SU-DHL-6 (cell line): Measurements from ENCODE around the gene ALG2.
A peak's percentile ranks its signal among the peaks of the same experiment; 100 is the strongest.
"Not testable (repeated sequence)": the region's sequence is repeated elsewhere in the genome, so short reads cannot be mapped to it uniquely, and the experiment has no call there.

ENCODE experiments used
- H2AFZ ChIP-seq: fragments of 200-600 bp; sonication (generic); 2 replicates; pipeline ENCODE4 v1.6.1; 2014; ENCODE audit warnings: low read depth, mild to moderate bottlenecking, moderate library complexity, mixed read lengths, antibody characterized with exemption, low read length; ENCODE audit not compliant: severe bottlenecking
- H3F3A ChIP-seq: fragments of 200-600 bp; shearing (Covaris generic); 2 replicates; pipeline ENCODE4 v1.6.0; 2016; ENCODE audit warnings: antibody characterized with exemption, mild to moderate bottlenecking; ENCODE audit not compliant: insufficient read depth
- H3K27ac ChIP-seq: fragments of 200-600 bp; sonication (generic); 2 replicates; pipeline ENCODE4 v1.5.1; 2016; ENCODE audit warnings: low read depth, mild to moderate bottlenecking, low read length, moderate library complexity, mixed read lengths
- H3K27me3 ChIP-seq: fragments of 200-600 bp; sonication (generic), shearing (Covaris generic); 2 replicates; pipeline ENCODE4 v1.6.0; 2014; ENCODE audit warnings: mild to moderate bottlenecking, low read length
- H3K36me3 ChIP-seq: fragments of 200-600 bp; sonication (generic); 2 replicates; pipeline ENCODE4 v1.6.1; 2014; ENCODE audit warnings: mild to moderate bottlenecking, low read length, mixed read lengths
- H3K4me2 ChIP-seq: fragments of 300-600, 200-600 bp; shearing (Covaris generic), sonication (generic); 2 replicates; pipeline ENCODE4 v1.6.0; 2014; ENCODE audit warnings: low read length, low read depth, mild to moderate bottlenecking; ENCODE audit not compliant: poor library complexity, severe bottlenecking
- H3K4me3 ChIP-seq: fragments of 200-600 bp; sonication (generic); 2 replicates; pipeline ENCODE4 v1.5.1; 2014; ENCODE audit warnings: antibody characterized with exemption, low read length, mild to moderate bottlenecking, mixed read lengths; ENCODE audit not compliant: insufficient read depth, poor library complexity, severe bottlenecking
- H3K79me2 ChIP-seq: fragments of 200-600 bp; sonication (generic); 2 replicates; pipeline ENCODE4 v1.6.1; 2014; ENCODE audit warnings: mild to moderate bottlenecking, low read length, moderate library complexity; ENCODE audit not compliant: insufficient read depth
- H3K9ac ChIP-seq: fragments of 200-600 bp; sonication (generic); 2 replicates; pipeline ENCODE4 v1.7.0; 2014; ENCODE audit warnings: mild to moderate bottlenecking, low read length
- H3K9me2 ChIP-seq: fragments of 200-600 bp; sonication (generic); replicated peaks from 2 replicates; pipeline ENCODE4 v1.6.1; 2014; ENCODE audit warnings: low read length; ENCODE audit not compliant: insufficient read depth
- H3K9me3 ChIP-seq: fragments of 200-600 bp; sonication (generic); 2 replicates; pipeline ENCODE4 v1.6.1; 2014; ENCODE audit warnings: low read length, mixed read lengths; ENCODE audit not compliant: insufficient read depth
- H4K20me1 ChIP-seq: fragments of 200-600 bp; sonication (generic); 2 replicates; pipeline ENCODE4 v1.6.1; 2014; ENCODE audit warnings: low read depth, mild to moderate bottlenecking, antibody characterized with exemption, low read length, moderate library complexity, mixed read lengths
- EZH2phosphoT487 ChIP-seq: fragments of 200-600 bp; sonication (generic), shearing (Covaris generic); conservative IDR thresholded peaks from 2 replicates; pipeline ENCODE4 v1.6.1; 2018; ENCODE audit warnings: mild to moderate bottlenecking, antibody characterized with exemption, low read length, moderate library complexity, mixed read lengths
- TF ChIP-seq, protein P1 (sequence below): fragments of 200-600 bp; sonication (generic); IDR thresholded peaks from one replicate; pipeline ENCODE4 v1.5.1; 2017; ENCODE audit warnings: antibody characterized with exemption, mild to moderate bottlenecking, low read length, moderate library complexity; ENCODE audit not compliant: insufficient read depth, poor library complexity, severe bottlenecking

ALG2 gene

DNA sequence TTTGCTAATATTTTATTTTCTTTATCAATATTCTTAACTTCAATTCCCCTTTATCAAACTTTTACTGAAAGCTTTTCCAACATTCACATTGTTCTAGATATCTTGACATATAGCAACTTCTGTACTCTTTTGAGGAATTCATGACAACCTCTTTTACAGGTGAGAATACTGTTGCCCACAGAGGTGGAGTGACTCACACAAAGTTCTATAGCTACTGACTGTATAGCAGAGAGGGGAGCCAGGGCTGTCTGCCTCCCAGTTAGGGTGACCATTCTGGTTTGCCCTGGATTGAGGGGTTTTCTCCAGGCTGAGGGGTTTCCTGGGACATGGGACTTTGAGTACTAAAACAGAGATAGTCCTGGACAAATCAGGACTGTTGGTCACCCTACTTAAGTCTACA is 16.6 kb upstream of the ALG2 start:
- H3K9ac ChIP-seq, result no peak overlapping the region
- peak overlapping the region; percentile 99 for H3K27ac ChIP-seq
- peaks cover 14% of the 10 kb centered on the region; the same call in 1 of the 2 replicates for H3K9me3 ChIP-seq
- H3K4me3 ChIP-seq, result no peak overlapping the region
- H3K9me2 ChIP-seq, result no peaks in the 10 kb centered on the region
- H3K4me2 ChIP-seq, result no peak overlapping the region
- TF ChIP-seq, protein P1, sequence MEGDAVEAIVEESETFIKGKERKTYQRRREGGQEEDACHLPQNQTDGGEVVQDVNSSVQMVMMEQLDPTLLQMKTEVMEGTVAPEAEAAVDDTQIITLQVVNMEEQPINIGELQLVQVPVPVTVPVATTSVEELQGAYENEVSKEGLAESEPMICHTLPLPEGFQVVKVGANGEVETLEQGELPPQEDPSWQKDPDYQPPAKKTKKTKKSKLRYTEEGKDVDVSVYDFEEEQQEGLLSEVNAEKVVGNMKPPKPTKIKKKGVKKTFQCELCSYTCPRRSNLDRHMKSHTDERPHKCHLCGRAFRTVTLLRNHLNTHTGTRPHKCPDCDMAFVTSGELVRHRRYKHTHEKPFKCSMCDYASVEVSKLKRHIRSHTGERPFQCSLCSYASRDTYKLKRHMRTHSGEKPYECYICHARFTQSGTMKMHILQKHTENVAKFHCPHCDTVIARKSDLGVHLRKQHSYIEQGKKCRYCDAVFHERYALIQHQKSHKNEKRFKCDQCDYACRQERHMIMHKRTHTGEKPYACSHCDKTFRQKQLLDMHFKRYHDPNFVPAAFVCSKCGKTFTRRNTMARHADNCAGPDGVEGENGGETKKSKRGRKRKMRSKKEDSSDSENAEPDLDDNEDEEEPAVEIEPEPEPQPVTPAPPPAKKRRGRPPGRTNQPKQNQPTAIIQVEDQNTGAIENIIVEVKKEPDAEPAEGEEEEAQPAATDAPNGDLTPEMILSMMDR, result no peak
- no peak for TF ChIP-seq EZH2phosphoT487
- peaks cover 57% of the 10 kb centered on the region for H3F3A ChIP-seq
- H2AFZ ChIP-seq, result no peak overlapping the region
- H3K79me2 ChIP-seq, result no peaks in the 10 kb centered on the region
- H3K36me3 ChIP-seq, result peaks cover 21% of the 10 kb centered on the region; the same call in 1 of the 2 replicates
- no peaks in the 10 kb centered on the region for H4K20me1 ChIP-seq
- no peaks in the 10 kb centered on the region for H3K27me3 ChIP-seq

DNA sequence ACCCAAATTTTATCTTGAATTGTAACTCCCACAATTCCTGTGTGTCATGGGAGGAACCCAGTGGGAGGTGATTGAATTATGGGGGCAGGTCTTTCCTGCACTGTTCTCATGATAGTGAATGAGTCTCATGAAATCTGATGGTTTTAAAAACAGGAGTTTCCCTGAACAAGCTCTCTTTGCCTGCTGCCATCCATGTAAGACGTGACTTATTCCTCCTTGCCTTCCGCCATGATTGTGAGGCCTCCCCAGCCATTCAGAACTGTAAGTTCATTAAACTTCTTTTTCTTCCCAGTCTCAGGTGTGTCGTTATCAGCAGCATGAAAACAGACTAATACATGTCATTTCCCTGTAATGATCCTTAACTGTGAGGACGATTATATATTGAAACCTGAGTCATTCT is 16.1 kb upstream of the ALG2 start:
- not testable (repeated sequence) for H4K20me1 ChIP-seq, H2AFZ ChIP-seq, H3K4me2 ChIP-seq, H3K79me2 ChIP-seq, H3K9me2 ChIP-seq, H3K27me3 ChIP-seq, H3K9ac ChIP-seq, H3K4me3 ChIP-seq
- Histone ChIP-seq H3K27ac (peak overlapping the region; percentile 99), H3K9me3 (peaks cover 14% of the 10 kb centered on the region; the same call in 1 of the 2 replicates), H3F3A (peaks cover 59% of the 10 kb centered on the region), H3K36me3 (peaks cover 21% of the 10 kb centered on the region; the same call in 1 of the 2 replicates)

DNA sequence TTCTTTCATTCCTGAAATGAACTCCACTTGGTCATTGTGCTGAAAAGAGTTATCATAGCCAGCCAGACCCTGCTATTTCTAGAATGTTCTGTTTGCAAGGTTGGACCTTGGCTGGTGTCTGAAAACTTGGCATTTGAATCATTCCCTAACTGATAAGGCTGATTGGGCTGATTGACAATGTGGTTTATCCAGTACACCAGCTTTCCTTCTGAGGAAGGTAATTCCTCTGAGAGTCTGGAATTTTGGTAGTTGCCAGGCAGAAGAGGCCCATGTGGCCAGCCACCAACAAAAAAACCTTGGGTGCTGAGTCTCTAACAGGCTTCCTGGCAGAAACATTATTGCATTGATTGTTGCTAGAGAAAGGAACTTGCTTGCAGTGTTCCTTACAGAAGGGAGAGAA is 15.6 kb upstream of the ALG2 start:
- Histone ChIP-seq H3K9ac (no peak overlapping the region; the same call in 1 of the 2 replicates), H3K9me2 (no peaks in the 10 kb centered on the region), H2AFZ (no peak overlapping the region), H3F3A (peaks cover 60% of the 10 kb centered on the region), H3K9me3 (peaks cover 14% of the 10 kb centered on the region; the same call in 1 of the 2 replicates), H3K4me2 (peak overlapping the region; percentile 53), H3K4me3 (no peak overlapping the region), H3K36me3 (peaks cover 21% of the 10 kb centered on the region; the same call in 1 of the 2 replicates), H3K79me2 (no peaks in the 10 kb centered on the region), H3K27ac (peak overlapping the region; percentile 99), H4K20me1 (no peaks in the 10 kb centered on the region), H3K27me3 (no peaks in the 10 kb centered on the region)
- TF ChIP-seq, protein P1, result no peak
- no peak for TF ChIP-seq EZH2phosphoT487

DNA sequence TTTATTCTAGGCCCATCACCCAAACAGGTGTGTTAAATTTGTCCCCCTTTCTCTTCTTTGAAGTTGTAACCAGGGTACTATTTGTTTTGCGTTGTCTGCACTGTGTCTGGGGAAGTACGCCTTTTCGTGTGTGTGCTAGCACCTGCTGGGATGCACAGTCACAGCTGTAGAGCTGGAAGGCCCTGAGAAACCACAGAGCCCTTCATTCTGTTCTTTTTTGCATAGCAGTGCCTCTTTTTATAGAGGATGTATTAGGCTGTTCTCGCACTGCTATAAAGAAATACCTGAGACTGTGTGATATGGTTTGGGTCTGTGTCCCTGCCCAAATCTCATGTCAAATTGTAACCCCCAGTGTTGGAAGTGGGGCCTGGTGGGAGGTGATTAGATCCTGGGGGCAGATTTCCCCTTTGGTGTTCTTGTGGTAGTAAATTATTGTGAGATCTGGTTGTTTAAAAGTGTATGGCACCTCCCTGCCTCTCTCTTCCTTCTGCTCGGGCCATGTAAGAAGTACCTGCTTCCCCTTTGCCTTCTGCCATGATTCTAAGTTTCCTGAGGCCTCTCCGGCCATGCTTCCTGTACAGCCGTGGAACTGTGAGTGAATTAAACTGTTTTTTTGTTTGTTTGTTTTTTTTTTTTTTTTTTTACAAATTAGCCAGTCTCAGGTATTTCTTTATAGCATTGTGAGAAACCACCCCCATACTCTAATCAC is 14.3 kb upstream of the ALG2 start:
- Histone ChIP-seq H2AFZ (no peak overlapping the region), H3K27ac (peak overlapping the region; percentile 99), H3K36me3 (peaks cover 26% of the 10 kb centered on the region)

More for the DNA sequence above, 14.3 kb upstream of the ALG2 start:
- Histone ChIP-seq H3F3A (peaks cover 70% of the 10 kb centered on the region), H3K9ac (peak overlapping the region; percentile 54), H3K4me2 (peak overlapping the region; percentile 77), H3K27me3 (no peaks in the 10 kb centered on the region), H3K9me2 (no peaks in the 10 kb centered on the region), H3K9me3 (peaks cover 14% of the 10 kb centered on the region; the same call in 1 of the 2 replicates), H3K79me2 (no peaks in the 10 kb centered on the region; the same call in 1 of the 2 replicates), H4K20me1 (no peaks in the 10 kb centered on the region), H3K4me3 (peak overlapping the region; percentile 20)
- no peak for TF ChIP-seq EZH2phosphoT487
- TF ChIP-seq, protein P1, result no peak
